ENCODE data around the gene GAB4. TPM values are rescaled to one million over a fixed set of nuclear protein-coding genes. Genes with fewer than 3 reads are reported as not detected.

The GAB4 gene
- total and polyA plus RNA-seq, 2 of the 4 experiments (the other 2 are of a cell fraction): not detected

DNA sequence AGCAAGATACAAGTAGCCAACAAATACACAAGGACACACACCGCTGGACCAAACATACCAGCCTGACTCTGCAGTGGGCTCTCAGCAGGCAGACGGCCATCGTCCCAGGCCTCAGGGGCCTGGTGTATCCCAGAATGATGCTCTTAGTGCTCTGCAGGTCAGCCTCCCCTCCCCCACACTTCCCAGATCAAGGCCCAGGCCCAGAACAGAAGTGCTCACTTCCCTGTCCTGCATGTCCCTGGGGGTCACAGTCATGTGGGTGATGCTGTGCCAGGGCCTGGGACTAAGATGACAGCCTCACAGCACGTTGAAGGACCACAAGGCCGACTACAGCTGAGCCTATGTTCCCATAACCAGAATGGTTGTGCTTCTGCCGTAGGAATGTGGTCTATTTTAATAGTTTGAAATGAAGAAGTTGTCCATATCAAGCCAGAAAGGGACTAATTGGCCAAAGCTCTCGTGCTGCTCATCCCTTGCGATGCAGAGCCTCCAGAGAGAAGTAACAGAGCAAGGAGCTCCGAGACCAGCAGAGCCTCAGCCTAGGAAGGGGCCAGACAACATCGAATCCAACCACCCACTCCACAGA lies 48.6 kb downstream of the GAB4 start:
- intact Hi-C loops (cut with micrococcal nuclease) (no loop called here), dilution Hi-C loops (cut with HindIII; ENCODE audit: low sequenced_read_pairs, unreplicated experiment) (no loop called here), in situ Hi-C loops (cut with MboI; ENCODE audit: low sequenced_read_pairs) (no loop called here)
- no peak overlapping the region for H2BK20ac ChIP-seq (ENCODE audit: low read depth, low read length)
- ChIA-PET CTCF (no interaction called here), POLR2A (ENCODE audit: unreplicated experiment) (no interaction called here)
- no peak overlapping the region for H4K5ac ChIP-seq (ENCODE audit: low read depth, low read length)
- no peak overlapping the region for H3K23ac ChIP-seq (ENCODE audit: low read depth, low read length)
- no peak overlapping the region for H3K27ac ChIP-seq (ENCODE audit: insufficient read depth, low read length)
- no peak for DNase-seq
- no peak overlapping the region for H2AFZ ChIP-seq (replicated peaks; ENCODE audit: low read length, poor library complexity)
- H2AK9ac ChIP-seq (replicated peaks; ENCODE audit: low read depth, low read length, poor library complexity): no peak overlapping the region
- BruUV-seq (replicated peaks): no TSS peak
- H2BK5ac ChIP-seq (ENCODE audit: low read depth, low read length, poor library complexity, severe bottlenecking): no peak overlapping the region
- no peaks in the 10 kb centered on the region for H3K36me3 ChIP-seq (ENCODE audit: control insufficient read depth, insufficient read depth, low read length)
- no peaks in the 10 kb centered on the region for H3K79me1 ChIP-seq (ENCODE audit: low read depth in 1 of 2, low read length in 2 of 2)
- no peak overlapping the region for H2BK15ac ChIP-seq (ENCODE audit: low read depth, low read length)
- H4K8ac ChIP-seq (ENCODE audit: low read depth in 2 of 2, low read length in 2 of 2): no peak overlapping the region
- no peak overlapping the region for H3K4ac ChIP-seq (ENCODE audit: low read depth, low read length)
- H3K56ac ChIP-seq (ENCODE audit: extremely low read depth, insufficient read depth, low read length): no peak overlapping the region
- no peak overlapping the region for H3K18ac ChIP-seq (ENCODE audit: low read depth, low read length)
- 80% methylated on average over 1 of the region's 10 CpGs; no CpG with 5 or more reads in 1 of the 2 experiments for WGBS, 2 experiments (ENCODE audit: extremely low coverage in 2 of 2, insufficient read length in 1 of 2)
- peaks cover 37% of the 10 kb centered on the region for H3K9me3 ChIP-seq (ENCODE audit: control insufficient read depth, insufficient read depth, low read length)
- no peak overlapping the region for H4K91ac ChIP-seq (ENCODE audit: insufficient read depth, low read depth, low read length)
- H4K20me1 ChIP-seq (ENCODE audit: insufficient read depth, low read length): no peaks in the 10 kb centered on the region
- H2BK120ac ChIP-seq (ENCODE audit: low read depth, low read length): no peak overlapping the region
- H3K9ac ChIP-seq (ENCODE audit: low read depth, low read length): no peak overlapping the region
- ATAC-seq (ENCODE audit: low read depth): no peak
- H2AK5ac ChIP-seq (ENCODE audit: low read depth, low read length): no peak overlapping the region
- TF ChIP-seq MAFK (IDR thresholded peaks at IDR 0.05; ENCODE audit: low read depth, low read length) (no peak), RFX5 (IDR thresholded peaks at IDR 0.05; ENCODE audit: low read depth, low read length) (no peak), MAZ (IDR thresholded peaks at IDR 0.05; ENCODE audit: borderline replicate concordance, low read depth, low read length) (no peak), RAD21 (IDR thresholded peaks at IDR 0.05; ENCODE audit: low read length) (no peak), SMC3 (IDR thresholded peaks at IDR 0.05; ENCODE audit: low read depth, low read length) (no peak), MXI1 (IDR thresholded peaks at IDR 0.05; ENCODE audit: borderline replicate concordance, low read depth, low read length) (no peak), POLR2A (IDR thresholded peaks at IDR 0.05; ENCODE audit: low read depth, low read length) (no peak), FOS (IDR thresholded peaks at IDR 0.05; ENCODE audit: low read depth, low read length) (no peak), NFE2L2 (IDR thresholded peaks at IDR 0.05; ENCODE audit: low read depth, low read length) (no peak), CHD1 (IDR thresholded peaks at IDR 0.05; ENCODE audit: low read depth, low read length) (no peak), CEBPB (IDR thresholded peaks at IDR 0.05; ENCODE audit: low read depth, low read length) (no peak), RCOR1 (IDR thresholded peaks at IDR 0.05; ENCODE audit: insufficient replicate concordance, low read length) (no peak), BHLHE40 (IDR thresholded peaks at IDR 0.05; ENCODE audit: low read depth, low read length) (no peak)
- TF ChIP-seq, protein P1, sequence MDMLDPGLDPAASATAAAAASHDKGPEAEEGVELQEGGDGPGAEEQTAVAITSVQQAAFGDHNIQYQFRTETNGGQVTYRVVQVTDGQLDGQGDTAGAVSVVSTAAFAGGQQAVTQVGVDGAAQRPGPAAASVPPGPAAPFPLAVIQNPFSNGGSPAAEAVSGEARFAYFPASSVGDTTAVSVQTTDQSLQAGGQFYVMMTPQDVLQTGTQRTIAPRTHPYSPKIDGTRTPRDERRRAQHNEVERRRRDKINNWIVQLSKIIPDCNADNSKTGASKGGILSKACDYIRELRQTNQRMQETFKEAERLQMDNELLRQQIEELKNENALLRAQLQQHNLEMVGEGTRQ (IDR thresholded peaks at IDR 0.05; ENCODE audit: low read depth, low read length): no peak
- TF ChIP-seq, protein P2, sequence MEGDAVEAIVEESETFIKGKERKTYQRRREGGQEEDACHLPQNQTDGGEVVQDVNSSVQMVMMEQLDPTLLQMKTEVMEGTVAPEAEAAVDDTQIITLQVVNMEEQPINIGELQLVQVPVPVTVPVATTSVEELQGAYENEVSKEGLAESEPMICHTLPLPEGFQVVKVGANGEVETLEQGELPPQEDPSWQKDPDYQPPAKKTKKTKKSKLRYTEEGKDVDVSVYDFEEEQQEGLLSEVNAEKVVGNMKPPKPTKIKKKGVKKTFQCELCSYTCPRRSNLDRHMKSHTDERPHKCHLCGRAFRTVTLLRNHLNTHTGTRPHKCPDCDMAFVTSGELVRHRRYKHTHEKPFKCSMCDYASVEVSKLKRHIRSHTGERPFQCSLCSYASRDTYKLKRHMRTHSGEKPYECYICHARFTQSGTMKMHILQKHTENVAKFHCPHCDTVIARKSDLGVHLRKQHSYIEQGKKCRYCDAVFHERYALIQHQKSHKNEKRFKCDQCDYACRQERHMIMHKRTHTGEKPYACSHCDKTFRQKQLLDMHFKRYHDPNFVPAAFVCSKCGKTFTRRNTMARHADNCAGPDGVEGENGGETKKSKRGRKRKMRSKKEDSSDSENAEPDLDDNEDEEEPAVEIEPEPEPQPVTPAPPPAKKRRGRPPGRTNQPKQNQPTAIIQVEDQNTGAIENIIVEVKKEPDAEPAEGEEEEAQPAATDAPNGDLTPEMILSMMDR (conservative IDR thresholded peaks at IDR 0.05; ENCODE audit: low read depth, low read length): no peak
- TF ChIP-seq, protein P3, sequence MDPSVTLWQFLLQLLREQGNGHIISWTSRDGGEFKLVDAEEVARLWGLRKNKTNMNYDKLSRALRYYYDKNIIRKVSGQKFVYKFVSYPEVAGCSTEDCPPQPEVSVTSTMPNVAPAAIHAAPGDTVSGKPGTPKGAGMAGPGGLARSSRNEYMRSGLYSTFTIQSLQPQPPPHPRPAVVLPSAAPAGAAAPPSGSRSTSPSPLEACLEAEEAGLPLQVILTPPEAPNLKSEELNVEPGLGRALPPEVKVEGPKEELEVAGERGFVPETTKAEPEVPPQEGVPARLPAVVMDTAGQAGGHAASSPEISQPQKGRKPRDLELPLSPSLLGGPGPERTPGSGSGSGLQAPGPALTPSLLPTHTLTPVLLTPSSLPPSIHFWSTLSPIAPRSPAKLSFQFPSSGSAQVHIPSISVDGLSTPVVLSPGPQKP (IDR thresholded peaks at IDR 0.05; ENCODE audit: borderline replicate concordance, low read depth, low read length): no peak
- no peak overlapping the region for H3K4me2 ChIP-seq (ENCODE audit: low read depth, low read length)
- H3K9me1 ChIP-seq (ENCODE audit: insufficient read depth, low read length): no peaks in the 10 kb centered on the region
- no peaks in the 10 kb centered on the region for H3K27me3 ChIP-seq (ENCODE audit: control insufficient read depth, insufficient read depth, low read length)
- no peak overlapping the region for H3K14ac ChIP-seq (replicated peaks; ENCODE audit: low read depth, low read length)
- no peak overlapping the region for H3K4me3 ChIP-seq (ENCODE audit: insufficient read depth, low read depth, low read length)
- H3K4me1 ChIP-seq (ENCODE audit: control insufficient read depth, insufficient read depth, low read length): no peaks in the 10 kb centered on the region

All from IMR-90 (cell line).